ENCODE data around the gene PLA2G2E. TPM values are rescaled to one million over a fixed set of nuclear protein-coding genes. Genes with fewer than 3 reads are reported as not detected.

PLA2G2E gene
- polyA plus RNA-seq, 2 donors: not detected

DNA sequence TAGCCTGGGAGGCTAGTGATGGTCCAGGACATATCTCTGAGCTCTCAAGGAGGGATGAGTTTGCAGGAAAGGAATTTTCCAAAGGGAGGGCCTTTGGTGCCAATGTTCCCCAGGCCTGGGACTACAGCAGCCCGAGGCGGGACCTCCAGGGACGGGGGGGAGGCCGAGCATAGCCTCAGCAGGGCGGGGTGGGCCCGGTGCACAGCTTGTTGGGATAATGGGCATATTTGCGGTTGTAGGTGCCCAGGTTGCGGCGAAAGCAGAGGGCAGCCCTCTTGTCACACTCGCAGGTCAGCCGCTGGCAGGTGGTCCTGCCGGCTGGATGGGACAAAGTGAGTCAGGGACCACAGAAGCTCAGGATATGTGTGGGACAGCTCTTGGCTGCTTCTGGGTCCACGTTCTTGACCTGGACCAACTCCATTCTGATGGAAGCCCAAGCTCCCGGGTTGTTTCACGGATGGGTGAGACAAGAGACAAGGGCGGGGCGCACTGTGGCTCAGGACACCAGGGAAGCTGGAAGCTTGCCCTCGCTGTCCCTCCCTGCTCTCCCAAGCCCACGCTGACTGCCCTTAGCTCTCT, 3.2 kb downstream of the PLA2G2E start:
- H3K4me1 ChIP-seq (ENCODE audit: control insufficient read depth in 2 of 2, insufficient read depth in 2 of 2, low read length in 1 of 2): peaks cover 0 to 3% of the 10 kb centered on the region in 2 donors
- no peak overlapping the region for H3K27ac ChIP-seq (ENCODE audit: low read depth in 2 of 2, low read length in 1 of 2)
- WGBS, 2 donors: 86 to 89% methylated on average over 19 of the region's 19 CpGs
- no peak overlapping the region for H3K4me3 ChIP-seq (ENCODE audit: low read depth in 1 of 2, low read length in 2 of 2)
- H3K27me3 ChIP-seq (ENCODE audit: control insufficient read depth in 1 of 2, insufficient read depth in 2 of 2, low read length in 2 of 2): no peaks in the 10 kb centered on the region
- H3K36me3 ChIP-seq (ENCODE audit: control insufficient read depth in 2 of 2, insufficient read depth in 2 of 2, low read length in 1 of 2): no peaks in the 10 kb centered on the region
- no peaks in the 10 kb centered on the region for H3K9me3 ChIP-seq (ENCODE audit: control insufficient read depth in 2 of 2, insufficient read depth in 1 of 2, low read depth in 1 of 2, low read length in 1 of 2)

DNA sequence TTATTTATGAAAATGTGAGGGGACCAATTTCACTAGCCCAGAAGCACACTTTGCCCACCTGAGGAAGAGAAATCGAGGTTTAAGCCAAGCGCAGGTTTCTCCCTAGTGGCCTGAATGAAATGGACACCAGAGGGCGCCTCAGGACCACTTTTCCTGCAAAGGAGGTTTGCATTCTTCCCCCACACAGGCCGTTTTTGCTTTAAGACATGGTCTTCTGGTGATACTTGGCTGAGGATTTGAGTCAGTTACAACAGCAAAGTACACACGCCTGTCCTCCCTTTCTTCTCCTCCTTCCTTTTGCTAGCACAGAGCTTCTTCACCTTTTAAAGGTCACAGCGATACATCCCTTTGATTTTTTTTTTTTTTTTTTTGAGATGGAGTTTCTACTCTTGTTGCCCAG, 5.4 kb downstream of the PLA2G2E start:
- H3K36me3 ChIP-seq (ENCODE audit: control insufficient read depth in 2 of 2, insufficient read depth in 2 of 2, low read length in 1 of 2): peaks cover 3 to 10% of the 10 kb centered on the region in 2 donors
- no peak overlapping the region for H3K27ac ChIP-seq (ENCODE audit: low read depth in 2 of 2, low read length in 1 of 2)
- no peaks in the 10 kb centered on the region for H3K9me3 ChIP-seq (ENCODE audit: control insufficient read depth in 2 of 2, insufficient read depth in 1 of 2, low read depth in 1 of 2, low read length in 1 of 2)
- no peak overlapping the region for H3K4me3 ChIP-seq (ENCODE audit: low read depth in 1 of 2, low read length in 2 of 2)
- H3K27me3 ChIP-seq (ENCODE audit: control insufficient read depth in 1 of 2, insufficient read depth in 2 of 2, low read length in 2 of 2): no peaks in the 10 kb centered on the region
- peaks cover 0 to 3% of the 10 kb centered on the region in 2 donors for H3K4me1 ChIP-seq (ENCODE audit: control insufficient read depth in 2 of 2, insufficient read depth in 2 of 2, low read length in 1 of 2)
- 14 to 18% methylated on average over 6 of the region's 6 CpGs for WGBS, 2 donors

GRCh38 chr1:19910650-19911049, 12.8 kb downstream of the PLA2G2E start:
- H3K9me3 ChIP-seq (ENCODE audit: control insufficient read depth in 2 of 2, insufficient read depth in 1 of 2, low read depth in 1 of 2, low read length in 1 of 2): no peaks in the 10 kb centered on the region
- 85 to 90% methylated on average over 3 of the region's 3 CpGs for WGBS, 2 donors
- peaks cover 21 to 24% of the 10 kb centered on the region in 2 donors for H3K36me3 ChIP-seq (ENCODE audit: control insufficient read depth in 2 of 2, insufficient read depth in 2 of 2, low read length in 1 of 2)
- H3K4me1 ChIP-seq (ENCODE audit: control insufficient read depth in 2 of 2, insufficient read depth in 2 of 2, low read length in 1 of 2): no peaks in the 10 kb centered on the region
- no peak overlapping the region for H3K27ac ChIP-seq (ENCODE audit: low read depth in 2 of 2, low read length in 1 of 2)
- no peak overlapping the region for H3K4me3 ChIP-seq (ENCODE audit: low read depth in 1 of 2, low read length in 2 of 2)
- H3K27me3 ChIP-seq (ENCODE audit: control insufficient read depth in 1 of 2, insufficient read depth in 2 of 2, low read length in 2 of 2): no peaks in the 10 kb centered on the region

DNA sequence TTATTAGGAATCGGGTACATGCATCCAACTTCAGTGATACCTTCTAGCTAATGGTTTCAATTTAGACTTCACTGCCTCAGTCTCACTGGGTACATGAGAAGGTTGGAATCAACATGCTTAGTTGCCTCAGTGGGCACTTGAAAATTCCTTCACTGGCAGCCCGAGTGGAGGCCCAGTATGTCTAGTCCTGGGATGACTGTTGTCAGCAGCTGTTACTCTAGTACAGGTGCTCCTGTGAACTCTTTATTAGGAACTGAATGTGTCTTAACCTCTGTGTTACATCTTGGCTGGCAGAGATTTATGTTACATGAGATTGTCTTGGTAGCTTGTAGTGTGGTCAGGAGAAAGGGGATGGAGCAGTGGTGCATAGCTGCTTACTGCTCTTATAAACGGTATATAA, 13.4 kb downstream of the PLA2G2E start:
- no peaks in the 10 kb centered on the region for H3K9me3 ChIP-seq (ENCODE audit: control insufficient read depth in 2 of 2, insufficient read depth in 1 of 2, low read depth in 1 of 2, low read length in 1 of 2)
- H3K4me3 ChIP-seq (ENCODE audit: low read depth in 1 of 2, low read length in 2 of 2): no peak overlapping the region
- H3K27ac ChIP-seq (ENCODE audit: low read depth in 2 of 2, low read length in 1 of 2): no peak overlapping the region
- H3K27me3 ChIP-seq (ENCODE audit: control insufficient read depth in 1 of 2, insufficient read depth in 2 of 2, low read length in 2 of 2): no peaks in the 10 kb centered on the region
- H3K4me1 ChIP-seq (ENCODE audit: control insufficient read depth in 2 of 2, insufficient read depth in 2 of 2, low read length in 1 of 2): no peaks in the 10 kb centered on the region
- peaks cover 21 to 24% of the 10 kb centered on the region in 2 donors for H3K36me3 ChIP-seq (ENCODE audit: control insufficient read depth in 2 of 2, insufficient read depth in 2 of 2, low read length in 1 of 2)
- WGBS, 2 donors: 88 to 91% methylated on average over 3 of the region's 3 CpGs

DNA sequence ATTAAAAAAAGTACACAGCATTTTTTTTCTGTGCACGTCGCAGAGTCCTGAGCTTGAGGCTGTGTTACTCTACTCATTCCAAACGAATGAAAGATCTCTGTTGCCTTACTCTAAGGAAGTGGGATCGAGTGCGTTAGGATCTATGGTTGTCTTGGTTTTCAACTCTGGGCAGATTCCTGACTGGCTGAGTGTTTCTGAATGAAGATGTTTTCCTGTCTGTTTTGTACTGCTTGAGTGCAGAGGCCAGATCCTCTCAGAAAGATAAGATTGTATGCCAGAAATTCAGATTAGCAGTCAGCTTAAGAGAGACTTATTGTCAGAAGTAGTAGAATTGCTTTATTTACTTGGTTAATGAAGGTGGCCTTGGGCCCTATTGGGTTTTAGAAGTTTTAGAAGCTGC, 14.0 kb downstream of the PLA2G2E start:
- Histone ChIP-seq H3K27me3 (ENCODE audit: control insufficient read depth in 1 of 2, insufficient read depth in 2 of 2, low read length in 2 of 2) (no peaks in the 10 kb centered on the region), H3K36me3 (ENCODE audit: control insufficient read depth in 2 of 2, insufficient read depth in 2 of 2, low read length in 1 of 2) (peaks cover 19 to 21% of the 10 kb centered on the region in 2 donors), H3K4me3 (ENCODE audit: low read depth in 1 of 2, low read length in 2 of 2) (no peak overlapping the region), H3K9me3 (ENCODE audit: control insufficient read depth in 2 of 2, insufficient read depth in 1 of 2, low read depth in 1 of 2, low read length in 1 of 2) (no peaks in the 10 kb centered on the region), H3K4me1 (ENCODE audit: control insufficient read depth in 2 of 2, insufficient read depth in 2 of 2, low read length in 1 of 2) (no peaks in the 10 kb centered on the region), H3K27ac (ENCODE audit: low read depth in 2 of 2, low read length in 1 of 2) (no peak overlapping the region)
- 94% methylated on average over 5 of the region's 5 CpGs for WGBS, 2 donors

- peaks cover 16 to 18% of the 10 kb centered on the region in 2 donors for H3K36me3 ChIP-seq (ENCODE audit: control insufficient read depth in 2 of 2, insufficient read depth in 2 of 2, low read length in 1 of 2)
These were observed 16.0 kb downstream of the PLA2G2E start for GRCh38 chr1:19907456-19907855.

DNA sequence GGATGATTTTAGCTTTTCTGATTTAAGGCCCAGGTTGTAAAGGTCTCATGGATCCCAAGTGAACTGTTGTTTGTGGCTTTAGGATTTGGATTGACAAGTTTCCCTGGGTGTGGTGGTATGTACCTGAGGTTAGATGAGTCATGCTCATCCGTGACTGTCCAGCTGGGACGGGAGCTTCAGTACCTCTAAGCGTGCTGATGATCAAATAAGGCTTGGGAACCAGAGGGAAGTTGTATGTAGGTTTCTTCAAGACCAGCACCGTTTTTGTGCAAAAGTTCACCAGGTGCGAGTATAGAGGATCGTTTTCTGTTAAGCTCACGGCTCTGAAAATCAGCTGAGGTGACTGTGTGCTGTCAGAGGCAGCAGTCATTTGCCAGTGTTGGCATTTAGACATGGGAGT, 19.8 kb downstream of the PLA2G2E start:
- H3K36me3 ChIP-seq (ENCODE audit: control insufficient read depth in 2 of 2, insufficient read depth in 2 of 2, low read length in 1 of 2): peaks cover 9 to 11% of the 10 kb centered on the region in 2 donors

More at GRCh38 chr1:19907456-19907855, 16.0 kb downstream of the PLA2G2E start:
- H3K4me1 ChIP-seq (ENCODE audit: control insufficient read depth in 2 of 2, insufficient read depth in 2 of 2, low read length in 1 of 2): peaks cover 0 to 2% of the 10 kb centered on the region in 2 donors
- H3K4me3 ChIP-seq (ENCODE audit: low read depth in 1 of 2, low read length in 2 of 2): no peak overlapping the region
- H3K9me3 ChIP-seq (ENCODE audit: control insufficient read depth in 2 of 2, insufficient read depth in 1 of 2, low read depth in 1 of 2, low read length in 1 of 2): no peaks in the 10 kb centered on the region
- 94 to 95% methylated on average over 13 of the region's 13 CpGs for WGBS, 2 donors
- no peak overlapping the region for H3K27ac ChIP-seq (ENCODE audit: low read depth in 2 of 2, low read length in 1 of 2)
- H3K27me3 ChIP-seq (ENCODE audit: control insufficient read depth in 1 of 2, insufficient read depth in 2 of 2, low read length in 2 of 2): no peaks in the 10 kb centered on the region

DNA sequence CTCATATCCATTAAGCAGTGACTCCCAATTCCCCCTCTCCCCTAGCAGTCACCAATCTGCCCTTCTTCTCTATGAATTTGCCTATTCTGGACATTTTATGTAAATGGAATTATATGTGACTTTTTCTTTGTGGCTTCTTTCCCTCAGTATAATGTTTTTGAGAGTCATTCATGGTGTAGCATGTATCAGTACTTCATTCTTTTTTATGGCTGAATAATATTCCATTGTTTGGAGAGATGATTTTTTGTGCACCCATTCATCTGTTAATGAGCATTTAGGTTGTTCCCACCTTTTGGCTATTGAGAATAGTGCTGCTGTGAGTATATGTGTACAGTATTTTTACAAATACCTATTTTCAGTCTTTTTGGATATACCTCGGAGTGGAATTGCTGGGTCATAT, 21.8 kb downstream of the PLA2G2E start:
- Histone ChIP-seq H3K27ac (ENCODE audit: low read depth in 2 of 2, low read length in 1 of 2) (no peak overlapping the region), H3K9me3 (ENCODE audit: control insufficient read depth in 2 of 2, insufficient read depth in 1 of 2, low read depth in 1 of 2, low read length in 1 of 2) (no peaks in the 10 kb centered on the region), H3K36me3 (ENCODE audit: control insufficient read depth in 2 of 2, insufficient read depth in 2 of 2, low read length in 1 of 2) (peaks cover 1 to 7% of the 10 kb centered on the region in 2 donors), H3K27me3 (ENCODE audit: control insufficient read depth in 1 of 2, insufficient read depth in 2 of 2, low read length in 2 of 2) (no peaks in the 10 kb centered on the region), H3K4me3 (ENCODE audit: low read depth in 1 of 2, low read length in 2 of 2) (no peak overlapping the region), H3K4me1 (ENCODE audit: control insufficient read depth in 2 of 2, insufficient read depth in 2 of 2, low read length in 1 of 2) (peaks cover 0 to 2% of the 10 kb centered on the region in 2 donors)
- WGBS, 2 donors: 91 to 93% methylated on average over 1 of the region's 1 CpG

More for the DNA sequence above, 19.8 kb downstream of the PLA2G2E start:
- no peak overlapping the region for H3K27ac ChIP-seq (ENCODE audit: low read depth in 2 of 2, low read length in 1 of 2)
- H3K4me3 ChIP-seq (ENCODE audit: low read depth in 1 of 2, low read length in 2 of 2): no peak overlapping the region
- H3K9me3 ChIP-seq (ENCODE audit: control insufficient read depth in 2 of 2, insufficient read depth in 1 of 2, low read depth in 1 of 2, low read length in 1 of 2): no peaks in the 10 kb centered on the region
- 68 to 89% methylated on average over 7 of the region's 7 CpGs for WGBS, 2 donors
- H3K27me3 ChIP-seq (ENCODE audit: control insufficient read depth in 1 of 2, insufficient read depth in 2 of 2, low read length in 2 of 2): no peaks in the 10 kb centered on the region
- peaks cover 0 to 2% of the 10 kb centered on the region in 2 donors for H3K4me1 ChIP-seq (ENCODE audit: control insufficient read depth in 2 of 2, insufficient read depth in 2 of 2, low read length in 1 of 2)

DNA sequence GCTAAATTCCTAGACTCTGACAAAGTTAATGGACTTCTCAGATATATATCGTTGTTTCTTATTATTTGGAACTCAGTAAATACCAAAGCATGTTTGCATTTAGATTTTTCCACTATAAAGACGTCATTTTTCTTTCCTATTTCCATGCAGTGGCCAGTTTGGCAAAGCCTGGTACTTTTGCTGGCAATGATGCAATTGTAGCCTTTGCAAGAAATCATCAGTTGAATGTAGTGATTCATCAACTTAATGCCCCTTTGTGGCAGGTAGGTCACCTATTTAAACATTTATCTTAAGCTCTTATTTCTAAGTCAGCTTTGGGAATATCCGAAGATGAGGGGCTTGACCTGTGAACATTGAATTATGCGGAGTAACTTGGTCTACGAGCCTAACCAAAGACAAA, 29.2 kb downstream of the PLA2G2E start:
- Histone ChIP-seq H3K4me3 (ENCODE audit: low read depth in 1 of 2, low read length in 2 of 2) (no peak overlapping the region), H3K27me3 (ENCODE audit: control insufficient read depth in 1 of 2, insufficient read depth in 2 of 2, low read length in 2 of 2) (no peaks in the 10 kb centered on the region), H3K4me1 (ENCODE audit: control insufficient read depth in 2 of 2, insufficient read depth in 2 of 2, low read length in 1 of 2) (peaks cover 0 to 2% of the 10 kb centered on the region in 2 donors), H3K36me3 (ENCODE audit: control insufficient read depth in 2 of 2, insufficient read depth in 2 of 2, low read length in 1 of 2) (peaks cover 8 to 11% of the 10 kb centered on the region in 2 donors), H3K9me3 (ENCODE audit: control insufficient read depth in 2 of 2, insufficient read depth in 1 of 2, low read depth in 1 of 2, low read length in 1 of 2) (no peaks in the 10 kb centered on the region), H3K27ac (ENCODE audit: low read depth in 2 of 2, low read length in 1 of 2) (no peak overlapping the region)
- 75 to 79% methylated on average over 5 of the region's 5 CpGs for WGBS, 2 donors

- no peak overlapping the region for H3K4me3 ChIP-seq (ENCODE audit: low read depth in 1 of 2, low read length in 2 of 2)
- no peaks in the 10 kb centered on the region for H3K9me3 ChIP-seq (ENCODE audit: control insufficient read depth in 2 of 2, insufficient read depth in 1 of 2, low read depth in 1 of 2, low read length in 1 of 2)
- peaks cover 0 to 2% of the 10 kb centered on the region in 2 donors for H3K4me1 ChIP-seq (ENCODE audit: control insufficient read depth in 2 of 2, insufficient read depth in 2 of 2, low read length in 1 of 2)
- H3K36me3 ChIP-seq (ENCODE audit: control insufficient read depth in 2 of 2, insufficient read depth in 2 of 2, low read length in 1 of 2): peaks cover 8 to 11% of the 10 kb centered on the region in 2 donors
- WGBS, 2 donors: 79 to 95% methylated on average over 3 of the region's 3 CpGs
- H3K27me3 ChIP-seq (ENCODE audit: control insufficient read depth in 1 of 2, insufficient read depth in 2 of 2, low read length in 2 of 2): no peaks in the 10 kb centered on the region
- no peak overlapping the region for H3K27ac ChIP-seq (ENCODE audit: low read depth in 2 of 2, low read length in 1 of 2)
These were observed 29.7 kb downstream of the PLA2G2E start for GRCh38 chr1:19893687-19894086.
